Thyroid gland (tissue), 4 donors: ENCODE measurements around the gene FAAP100. TPM values are rescaled to one million over a fixed set of nuclear protein-coding genes. Genes with fewer than 3 reads are reported as not detected.
A peak's percentile ranks its signal among the peaks of the same experiment; 100 is the strongest.

Experiments used
- DNase-seq, 2 donors: peaks; one replicate each; pipeline ENCODE4 v3.0.0-alpha.2; 2019
- H3K27ac ChIP-seq, 3 donors: fragments of 200-600 bp; sonication (generic); 1 replicate in 2 of 3; 2 replicates in 1 of 3; pipeline ENCODE4 v1.5.1; 2016 to 2019; ENCODE audit warnings: mild to moderate bottlenecking in 1 of 3, moderate library complexity in 1 of 3
- H3K27me3 ChIP-seq: fragments of 200-600 bp; sonication (generic); one replicate; pipeline ENCODE4 v1.5.1; 2019
- H3K36me3 ChIP-seq, 2 donors: fragments of 200-600 bp; sonication (generic); one replicate each; pipeline ENCODE4 v1.5.1; 2016 to 2019
- H3K4me1 ChIP-seq, 2 donors: fragments of 200-600 bp; sonication (generic); one replicate each; pipeline ENCODE4 v1.5.1; 2017 to 2019
- H3K4me3 ChIP-seq, 3 donors: fragments of 200-600 bp; sonication (generic); replicated peaks in 1 of 3; 1 replicate in 2 of 3; 2 replicates in 1 of 3; pipeline ENCODE4 v1.5.1; 2016; ENCODE audit warnings: mild to moderate bottlenecking in 1 of 3
- H3K9me3 ChIP-seq: fragments of 200-600 bp; sonication (generic); one replicate; pipeline ENCODE4 v1.5.1; 2017
- POLR2A ChIP-seq, 2 donors: fragments of 450-650 bp; IDR thresholded peaks; one replicate each; pipeline ENCODE4 v1.6.1; 2017; ENCODE audit warnings: antibody characterized with exemption in 2 of 2, mild to moderate bottlenecking in 2 of 2, moderate library complexity in 1 of 2
- whole genome bisulfite sequencing, 2 donors: methylation state at CpG; one replicate each; pipeline ENCODE4 v1.1.5; 2017; 5-methylcytosine and 5-hydroxymethylcytosine counted together
- intact Hi-C: fragments of 100-400 bp; cut with DNase I; formaldehyde crosslinking; loops from one replicate; pipeline ENCODE4 v1.15.1; 2023
- total RNA-seq, 4 donors: library from RNA; depleted of rRNA; stranded (reverse); fragments of >200 nt; gene quantifications; one replicate each; pipeline ENCODE4 v1.2.3, GENCODE V29; 2016
- TF ChIP-seq, protein P1 (sequence below), 6 experiments: fragments of 200-600 bp in 3 of 6; fragments of 450-650 bp in 3 of 6; sonication (generic) in 3 of 6; IDR thresholded peaks; one replicate each; pipeline ENCODE4 v1.5.1; 2016 to 2019; ENCODE audit warnings: antibody characterized with exemption in 6 of 6, mild to moderate bottlenecking in 2 of 6, inconsistent platforms in 1 of 6, moderate library complexity in 1 of 6

FAAP100 gene
- total RNA-seq, 4 donors from 2014 or later = 24.1 to 35.2 (median 31.0) TPM

GRCh38 chr17:81512562-81513371, 39.4 kb downstream of the FAAP100 start, which contains the start of gene ACTG1:
Gene ACTG1 (minus strand): TSS chr17:81512799. CDS start chr17:81512354, 445 bp downstream.
- 1% methylated on average over 14 to 15 of the region's 111 CpGs for WGBS, 2 donors
- DNase-seq = peak; percentile 90 to 92

DNA sequence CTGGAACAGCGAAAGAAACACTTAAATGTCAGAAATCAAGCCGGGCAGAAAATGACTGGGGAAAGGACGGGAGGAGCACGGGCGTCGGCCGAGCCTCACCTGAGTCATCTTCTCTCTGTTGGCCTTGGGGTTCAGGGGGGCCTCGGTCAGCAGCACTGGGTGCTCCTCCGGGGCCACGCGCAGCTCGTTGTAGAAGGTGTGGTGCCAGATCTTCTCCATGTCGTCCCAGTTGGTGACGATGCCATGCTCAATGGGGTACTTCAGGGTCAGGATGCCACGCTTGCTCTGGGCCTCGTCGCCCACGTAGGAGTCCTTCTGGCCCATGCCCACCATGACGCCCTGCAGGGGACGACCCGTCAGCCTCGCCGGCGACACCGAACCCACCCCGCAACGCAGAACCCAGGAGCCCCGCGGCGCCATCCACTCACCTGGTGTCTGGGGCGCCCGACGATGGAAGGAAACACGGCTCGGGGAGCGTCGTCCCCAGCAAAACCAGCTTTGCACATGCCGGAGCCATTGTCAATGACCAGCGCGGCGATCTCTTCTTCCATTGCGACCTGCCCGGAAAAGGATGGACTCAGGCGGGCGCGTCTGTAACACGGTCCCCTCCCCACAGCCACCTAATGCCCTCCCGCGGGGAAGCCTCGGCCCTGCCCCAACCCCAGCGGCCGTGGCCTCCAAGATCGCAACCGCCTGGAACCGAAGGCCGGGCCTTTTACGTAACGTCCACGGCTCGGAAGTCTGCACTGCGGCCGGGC, 40.2 kb downstream of the FAAP100 start:
- peaks cover 39 to 42% of the 10 kb centered on the region in 2 donors for H3K4me1 ChIP-seq
- 0 to 1% methylated on average over 16 to 29 of the region's 62 CpGs for WGBS, 2 donors
- DNase-seq = no peak

More at GRCh38 chr17:81512562-81513371, 39.4 kb downstream of the FAAP100 start, which contains the start of gene ACTG1:
- Histone ChIP-seq H3K4me1 (peaks cover 42 to 45% of the 10 kb centered on the region in 2 donors), H3K36me3 (peaks cover 28 to 31% of the 10 kb centered on the region in 2 donors), H3K27me3 (no peaks in the 10 kb centered on the region), H3K9me3 (no peaks in the 10 kb centered on the region), H3K27ac (peak within 1 kb of the TSS; percentile 99 to 100 (median 100)), H3K4me3 (peak within 1 kb of the TSS; percentile 92 to 97 (median 96))
- intact Hi-C loops = no loop called here
- TF ChIP-seq, protein P1, sequence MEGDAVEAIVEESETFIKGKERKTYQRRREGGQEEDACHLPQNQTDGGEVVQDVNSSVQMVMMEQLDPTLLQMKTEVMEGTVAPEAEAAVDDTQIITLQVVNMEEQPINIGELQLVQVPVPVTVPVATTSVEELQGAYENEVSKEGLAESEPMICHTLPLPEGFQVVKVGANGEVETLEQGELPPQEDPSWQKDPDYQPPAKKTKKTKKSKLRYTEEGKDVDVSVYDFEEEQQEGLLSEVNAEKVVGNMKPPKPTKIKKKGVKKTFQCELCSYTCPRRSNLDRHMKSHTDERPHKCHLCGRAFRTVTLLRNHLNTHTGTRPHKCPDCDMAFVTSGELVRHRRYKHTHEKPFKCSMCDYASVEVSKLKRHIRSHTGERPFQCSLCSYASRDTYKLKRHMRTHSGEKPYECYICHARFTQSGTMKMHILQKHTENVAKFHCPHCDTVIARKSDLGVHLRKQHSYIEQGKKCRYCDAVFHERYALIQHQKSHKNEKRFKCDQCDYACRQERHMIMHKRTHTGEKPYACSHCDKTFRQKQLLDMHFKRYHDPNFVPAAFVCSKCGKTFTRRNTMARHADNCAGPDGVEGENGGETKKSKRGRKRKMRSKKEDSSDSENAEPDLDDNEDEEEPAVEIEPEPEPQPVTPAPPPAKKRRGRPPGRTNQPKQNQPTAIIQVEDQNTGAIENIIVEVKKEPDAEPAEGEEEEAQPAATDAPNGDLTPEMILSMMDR (IDR thresholded peaks at IDR 0.05) = no peak
- peak; percentile 95 to 99 for TF ChIP-seq POLR2A (IDR thresholded peaks at IDR 0.05)

GRCh38 chr17:81511554-81511803, 40.7 kb downstream of the FAAP100 start:
- TF ChIP-seq, protein P1 (IDR thresholded peaks at IDR 0.05) = no peak
- TF ChIP-seq POLR2A (IDR thresholded peaks at IDR 0.05) = no peak
- peak overlapping the region; percentile 92 to 97 (median 96) for H3K4me3 ChIP-seq
- peak overlapping the region; percentile 99 to 100 (median 99) for H3K27ac ChIP-seq
- H3K36me3 ChIP-seq = peaks cover 28 to 31% of the 10 kb centered on the region in 2 donors
- 2% methylated on average over 9 of the region's 9 CpGs for WGBS, 2 donors
- no peaks in the 10 kb centered on the region for H3K9me3 ChIP-seq
- no peaks in the 10 kb centered on the region for H3K27me3 ChIP-seq
- H3K4me1 ChIP-seq = peaks cover 34 to 42% of the 10 kb centered on the region in 2 donors
- intact Hi-C loops = loop anchor here (2.0 kb wide), 1 partner anchor 115 kb away; no protein-coding TSS in a partner anchor
- no peak for DNase-seq

More for the DNA sequence above, 40.2 kb downstream of the FAAP100 start:
- intact Hi-C loops = loop anchor here (2.0 kb wide), 1 partner anchor 115 kb away; no protein-coding TSS in a partner anchor
- Histone ChIP-seq H3K9me3 (no peaks in the 10 kb centered on the region), H3K27ac (peak overlapping the region; percentile 99 to 100 (median 99)), H3K4me3 (peak overlapping the region; percentile 92 to 97 (median 96)), H3K27me3 (no peaks in the 10 kb centered on the region), H3K36me3 (peaks cover 28 to 31% of the 10 kb centered on the region in 2 donors)
- no peak for TF ChIP-seq POLR2A (IDR thresholded peaks at IDR 0.05)
- TF ChIP-seq, protein P1 (IDR thresholded peaks at IDR 0.05) = no peak

GRCh38 chr17:81510785-81511553, 41.2 kb downstream of the FAAP100 start:
- WGBS, 2 donors = 1% methylated on average over 22 to 33 of the region's 48 CpGs
- peaks cover 28 to 31% of the 10 kb centered on the region in 2 donors for H3K36me3 ChIP-seq
- H3K4me1 ChIP-seq = peaks cover 29 to 41% of the 10 kb centered on the region in 2 donors
- H3K9me3 ChIP-seq = no peaks in the 10 kb centered on the region
- H3K27me3 ChIP-seq = no peaks in the 10 kb centered on the region
- intact Hi-C loops = loop anchor here (2.0 kb wide), 1 partner anchor 114 kb away; no protein-coding TSS in a partner anchor
- H3K4me3 ChIP-seq = peak overlapping the region; percentile 92 to 97 (median 96)
- DNase-seq = peak in 1 of 2 donors; percentile 26
- TF ChIP-seq, protein P1 (IDR thresholded peaks at IDR 0.05) = no peak
- TF ChIP-seq POLR2A (IDR thresholded peaks at IDR 0.05) = peak in 1 of 2 donors; percentile 7
- H3K27ac ChIP-seq = peak overlapping the region; percentile 99 to 100 (median 99)
